Measurements from ENCODE around the gene CRLF1.

The CRLF1 gene

GRCh38 chr19:18647371-18647767 lies 40.8 kb upstream of the CRLF1 start:
- no peak for TF ChIP-seq CTCF (IDR thresholded peaks at IDR 0.05)
- DNase-seq: no peak
- Mint-ChIP-seq H3K4me3 (peak overlapping the region; percentile 52), H3K36me3 (ENCODE audit: low read depth) (peaks cover 4% of the 10 kb centered on the region), H3K9me3 (no peaks in the 10 kb centered on the region), H3K27me3 (ENCODE audit: low read depth, poor library complexity) (peaks cover 2% of the 10 kb centered on the region), H3K27ac (peak overlapping the region; percentile 6), H3K4me1 (peaks cover 77% of the 10 kb centered on the region)

GRCh38 chr19:18646535-18647370 lies 40.2 kb upstream of the CRLF1 start:
- Mint-ChIP-seq H3K27ac (peak overlapping the region; percentile 6), H3K4me3 (peak overlapping the region; percentile 67), H3K4me1 (peaks cover 72% of the 10 kb centered on the region), H3K27me3 (ENCODE audit: low read depth, poor library complexity) (peaks cover 2% of the 10 kb centered on the region), H3K36me3 (ENCODE audit: low read depth) (peaks cover 4% of the 10 kb centered on the region), H3K9me3 (no peaks in the 10 kb centered on the region)
- DNase-seq: no peak
- no peak for TF ChIP-seq CTCF (IDR thresholded peaks at IDR 0.05)

GRCh38 chr19:18645035-18645511 lies 38.5 kb upstream of the CRLF1 start:
- H3K27ac Mint-ChIP-seq: no peak overlapping the region
- H3K36me3 Mint-ChIP-seq (ENCODE audit: low read depth): peaks cover 4% of the 10 kb centered on the region
- H3K9me3 Mint-ChIP-seq: no peaks in the 10 kb centered on the region
- TF ChIP-seq CTCF (IDR thresholded peaks at IDR 0.05): no peak
- no peak for DNase-seq
- peaks cover 55% of the 10 kb centered on the region for H3K4me1 Mint-ChIP-seq
- H3K4me3 Mint-ChIP-seq: no peak overlapping the region
- H3K27me3 Mint-ChIP-seq (ENCODE audit: low read depth, poor library complexity): peaks cover 2% of the 10 kb centered on the region

GRCh38 chr19:18644196-18645034 lies 37.8 kb upstream of the CRLF1 start:
- Mint-ChIP-seq H3K4me1 (peaks cover 49% of the 10 kb centered on the region), H3K36me3 (ENCODE audit: low read depth) (peaks cover 4% of the 10 kb centered on the region), H3K9me3 (no peaks in the 10 kb centered on the region), H3K27ac (no peak overlapping the region), H3K4me3 (no peak overlapping the region), H3K27me3 (ENCODE audit: low read depth, poor library complexity) (peaks cover 2% of the 10 kb centered on the region)
- DNase-seq: no peak
- TF ChIP-seq CTCF (IDR thresholded peaks at IDR 0.05): no peak

- DNase-seq: no peak
- peaks cover 5% of the 10 kb centered on the region for H3K27me3 Mint-ChIP-seq (ENCODE audit: low read depth, poor library complexity)
- no peak overlapping the region for H3K4me3 Mint-ChIP-seq
- no peaks in the 10 kb centered on the region for H3K9me3 Mint-ChIP-seq
- peaks cover 4% of the 10 kb centered on the region for H3K36me3 Mint-ChIP-seq (ENCODE audit: low read depth)
- TF ChIP-seq CTCF (IDR thresholded peaks at IDR 0.05): no peak
- H3K27ac Mint-ChIP-seq: no peak overlapping the region
- H3K4me1 Mint-ChIP-seq: peaks cover 28% of the 10 kb centered on the region
Measured at GRCh38 chr19:18639706-18640243, 33.2 kb upstream of the CRLF1 start.
